Activated B cell treated with CpG ODN at 0.5 μM for 24 hours (primary cell): Measurements from ENCODE around the gene ZNF141. TPM values are rescaled to one million over a fixed set of nuclear protein-coding genes. Genes with fewer than 3 reads are reported as not detected.
A peak's percentile ranks its signal among the peaks of the same experiment; 100 is the strongest.

Experiments used
- ATAC-seq: fragments of 200-7000 bp; cut with Tn5 transposase; one replicate; pipeline ENCODE4 v1.10.0; 2021; ENCODE audit warnings: low read depth, mild to moderate bottlenecking, moderate library complexity
- CTCF ChIA-PET: fragments of 350-600 bp; sonication (Branson Sonifier 250); formaldehyde crosslinking; loops from one replicate; lab custom pipeline; 2021; ENCODE audit warnings: antibody characterized with exemption; lab: Charles Lee
- POLR2A ChIA-PET: fragments of 350-600 bp; sonication (Branson Sonifier 250); formaldehyde crosslinking; loops from one replicate; lab custom pipeline; 2021; ENCODE audit warnings: antibody characterized with exemption; lab: Charles Lee
- DNase-seq: peaks from one replicate; pipeline ENCODE4 v3.0.0; 2022
- H3K27ac Mint-ChIP-seq: one replicate; pipeline ENCODE4 v1.8.0; 2020; ENCODE audit warnings: mixed read lengths
- H3K27me3 Mint-ChIP-seq: one replicate; pipeline ENCODE4 v1.8.0; 2021; ENCODE audit warnings: mixed read lengths
- H3K36me3 Mint-ChIP-seq: one replicate; pipeline ENCODE4 v1.8.0; 2021; ENCODE audit warnings: low read depth, mixed read lengths
- H3K4me1 Mint-ChIP-seq: one replicate; pipeline ENCODE4 v1.8.0; 2021; ENCODE audit warnings: mixed read lengths
- H3K4me3 Mint-ChIP-seq: one replicate; pipeline ENCODE4 v1.8.0; 2020; ENCODE audit warnings: mild to moderate bottlenecking, mixed read lengths
- H3K9me3 Mint-ChIP-seq: one replicate; pipeline ENCODE4 v1.8.0; 2020; ENCODE audit warnings: mixed read lengths
- intact Hi-C: fragments of 100-400 bp; cut with micrococcal nuclease; formaldehyde crosslinking; loops from one replicate; pipeline ENCODE4 v1.15.1; 2024
- total RNA-seq: library from RNA; stranded (reverse); gene quantifications from 2 replicates; pipeline ENCODE4 v1.2.3, GENCODE V29; 2022
- TF ChIP-seq, protein P1 (sequence below): fragments of 200-600 bp; IDR thresholded peaks from one replicate; pipeline ENCODE4 v1.8.0; 2022; ENCODE audit warnings: antibody characterized with exemption, mild to moderate bottlenecking

ZNF141 gene
- total RNA-seq, 1 donor from 2014 or later, result 47.8 TPM

DNA sequence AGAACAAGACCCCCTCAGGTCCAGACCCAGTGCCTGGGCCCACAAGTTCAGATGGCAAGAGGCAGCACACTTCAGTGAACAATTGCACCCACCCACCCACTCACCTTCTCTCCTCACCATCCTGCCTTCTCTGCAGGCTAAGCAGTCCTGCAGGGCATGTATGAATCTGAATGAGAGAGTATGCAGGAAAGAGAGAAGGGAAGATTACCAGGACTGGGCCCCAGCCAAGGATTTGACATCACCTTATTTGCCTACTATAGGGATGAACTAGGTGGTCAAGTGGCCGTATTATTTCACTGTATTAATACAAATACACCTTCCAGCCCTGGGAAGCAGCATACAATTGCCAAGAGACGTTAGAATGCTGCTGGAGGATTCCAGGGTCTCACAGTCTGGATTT is 2.1 kb upstream of the ZNF141 start:
- ChIA-PET POLR2A (no interaction called here), CTCF (no interaction called here)
- peak overlapping the region; percentile 28 for H3K4me3 Mint-ChIP-seq
- H3K27me3 Mint-ChIP-seq, result no peaks in the 10 kb centered on the region
- H3K27ac Mint-ChIP-seq, result no peak overlapping the region
- H3K4me1 Mint-ChIP-seq, result peaks cover 36% of the 10 kb centered on the region
- TF ChIP-seq, protein P1, sequence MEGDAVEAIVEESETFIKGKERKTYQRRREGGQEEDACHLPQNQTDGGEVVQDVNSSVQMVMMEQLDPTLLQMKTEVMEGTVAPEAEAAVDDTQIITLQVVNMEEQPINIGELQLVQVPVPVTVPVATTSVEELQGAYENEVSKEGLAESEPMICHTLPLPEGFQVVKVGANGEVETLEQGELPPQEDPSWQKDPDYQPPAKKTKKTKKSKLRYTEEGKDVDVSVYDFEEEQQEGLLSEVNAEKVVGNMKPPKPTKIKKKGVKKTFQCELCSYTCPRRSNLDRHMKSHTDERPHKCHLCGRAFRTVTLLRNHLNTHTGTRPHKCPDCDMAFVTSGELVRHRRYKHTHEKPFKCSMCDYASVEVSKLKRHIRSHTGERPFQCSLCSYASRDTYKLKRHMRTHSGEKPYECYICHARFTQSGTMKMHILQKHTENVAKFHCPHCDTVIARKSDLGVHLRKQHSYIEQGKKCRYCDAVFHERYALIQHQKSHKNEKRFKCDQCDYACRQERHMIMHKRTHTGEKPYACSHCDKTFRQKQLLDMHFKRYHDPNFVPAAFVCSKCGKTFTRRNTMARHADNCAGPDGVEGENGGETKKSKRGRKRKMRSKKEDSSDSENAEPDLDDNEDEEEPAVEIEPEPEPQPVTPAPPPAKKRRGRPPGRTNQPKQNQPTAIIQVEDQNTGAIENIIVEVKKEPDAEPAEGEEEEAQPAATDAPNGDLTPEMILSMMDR, result no peak
- intact Hi-C loops, result loop anchor here (5.0 to 10.0 kb wide), 4 partner anchors 213 to 1349 kb away; partner anchors contain the start of genes FAM53A, IDUA and ZNF718
- DNase-seq (no peak), ATAC-seq (no peak)
- peaks cover 31% of the 10 kb centered on the region for H3K36me3 Mint-ChIP-seq
- peaks cover 8% of the 10 kb centered on the region for H3K9me3 Mint-ChIP-seq

DNA sequence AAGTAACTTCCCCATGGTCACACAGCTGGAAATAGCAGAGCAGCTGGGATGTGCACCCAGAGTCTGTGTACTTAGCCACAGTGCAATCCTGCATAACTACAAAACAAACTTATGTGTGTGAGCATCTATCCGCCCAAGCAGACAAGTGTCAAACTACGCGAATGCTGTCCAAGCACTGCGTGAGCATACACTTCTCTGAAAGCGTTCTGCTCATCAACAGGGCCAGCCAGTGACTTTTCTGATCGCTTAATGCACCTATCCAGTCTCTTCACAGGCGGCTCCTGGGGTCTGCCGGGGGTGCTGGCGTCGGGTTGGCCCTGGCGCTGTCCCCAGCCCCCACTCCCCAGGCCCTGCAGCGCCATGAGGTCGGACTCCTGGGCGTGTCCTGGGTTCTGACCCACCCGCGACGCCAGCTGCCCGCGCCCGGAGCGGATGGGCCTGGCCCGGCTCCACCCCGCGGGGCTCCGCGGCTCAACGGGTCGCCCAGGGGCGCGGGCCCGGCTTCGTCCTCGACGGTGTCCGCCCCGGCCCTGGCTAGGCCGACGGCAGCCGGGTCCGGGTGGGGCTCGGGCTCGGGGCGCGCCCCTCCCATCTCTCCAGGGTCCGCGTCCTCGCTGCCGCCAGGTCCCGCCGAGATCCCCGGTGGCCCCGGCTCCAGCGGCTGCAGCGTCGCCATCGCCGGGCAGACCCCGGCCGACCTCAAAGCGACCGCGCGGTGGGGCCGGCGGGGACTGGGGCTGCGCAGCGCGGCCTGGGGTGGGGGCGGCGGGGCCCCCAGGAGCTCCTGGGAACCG is 1.3 kb upstream of the ZNF141 start:
- Mint-ChIP-seq H3K27ac (peak overlapping the region; percentile 31), H3K4me3 (peak overlapping the region; percentile 100), H3K27me3 (no peaks in the 10 kb centered on the region), H3K4me1 (peaks cover 38% of the 10 kb centered on the region), H3K9me3 (peaks cover 10% of the 10 kb centered on the region), H3K36me3 (peaks cover 36% of the 10 kb centered on the region)
- DNase-seq (peak; percentile 29), ATAC-seq (no peak)
- ChIA-PET CTCF (no interaction called here), POLR2A (interaction anchor here (0.9 to 2.4 kb wide), 4 partner anchors 137 to 445 kb away, joined by 3 to 12 read pairs (median 5); partner anchors contain the start of gene ZNF718)
- TF ChIP-seq, protein P1, result no peak
- intact Hi-C loops, result loop anchor here (2.0 to 10.0 kb wide), 5 partner anchors 91 to 1349 kb away; partner anchors contain the start of genes FAM53A, IDUA and ZNF718

DNA sequence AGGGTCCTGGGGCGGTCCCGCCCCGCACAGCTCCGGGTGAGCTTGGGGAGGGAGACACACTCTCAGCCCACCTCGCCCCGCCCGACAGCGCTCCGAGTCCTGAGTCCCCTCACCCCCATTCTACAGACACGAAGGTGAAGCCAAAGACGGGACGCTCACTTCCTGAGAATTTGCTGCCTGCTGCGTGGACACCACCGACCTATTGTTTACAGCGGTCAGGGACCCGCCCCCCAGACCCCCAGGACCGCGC is 796 bp upstream of the ZNF141 start:
- peaks cover 38% of the 10 kb centered on the region for H3K4me1 Mint-ChIP-seq
- peak overlapping the region; percentile 100 for H3K4me3 Mint-ChIP-seq
- ATAC-seq, result peak; percentile 0
- peaks cover 41% of the 10 kb centered on the region for H3K36me3 Mint-ChIP-seq
- ChIA-PET CTCF (no interaction called here), POLR2A (interaction anchor here (0.9 to 2.4 kb wide), 4 partner anchors 137 to 445 kb away, joined by 3 to 12 read pairs (median 5); partner anchors contain the start of gene ZNF718)
- peaks cover 14% of the 10 kb centered on the region for H3K9me3 Mint-ChIP-seq
- no peaks in the 10 kb centered on the region for H3K27me3 Mint-ChIP-seq
- TF ChIP-seq, protein P1, result no peak
- intact Hi-C loops, result loop anchor here (1.0 to 10.0 kb wide), 10 partner anchors 31 to 1348 kb away; partner anchors contain the start of genes ATP5ME, FAM53A, IDUA and MYL5
- H3K27ac Mint-ChIP-seq, result peak overlapping the region; percentile 99
- no peak for DNase-seq

DNA sequence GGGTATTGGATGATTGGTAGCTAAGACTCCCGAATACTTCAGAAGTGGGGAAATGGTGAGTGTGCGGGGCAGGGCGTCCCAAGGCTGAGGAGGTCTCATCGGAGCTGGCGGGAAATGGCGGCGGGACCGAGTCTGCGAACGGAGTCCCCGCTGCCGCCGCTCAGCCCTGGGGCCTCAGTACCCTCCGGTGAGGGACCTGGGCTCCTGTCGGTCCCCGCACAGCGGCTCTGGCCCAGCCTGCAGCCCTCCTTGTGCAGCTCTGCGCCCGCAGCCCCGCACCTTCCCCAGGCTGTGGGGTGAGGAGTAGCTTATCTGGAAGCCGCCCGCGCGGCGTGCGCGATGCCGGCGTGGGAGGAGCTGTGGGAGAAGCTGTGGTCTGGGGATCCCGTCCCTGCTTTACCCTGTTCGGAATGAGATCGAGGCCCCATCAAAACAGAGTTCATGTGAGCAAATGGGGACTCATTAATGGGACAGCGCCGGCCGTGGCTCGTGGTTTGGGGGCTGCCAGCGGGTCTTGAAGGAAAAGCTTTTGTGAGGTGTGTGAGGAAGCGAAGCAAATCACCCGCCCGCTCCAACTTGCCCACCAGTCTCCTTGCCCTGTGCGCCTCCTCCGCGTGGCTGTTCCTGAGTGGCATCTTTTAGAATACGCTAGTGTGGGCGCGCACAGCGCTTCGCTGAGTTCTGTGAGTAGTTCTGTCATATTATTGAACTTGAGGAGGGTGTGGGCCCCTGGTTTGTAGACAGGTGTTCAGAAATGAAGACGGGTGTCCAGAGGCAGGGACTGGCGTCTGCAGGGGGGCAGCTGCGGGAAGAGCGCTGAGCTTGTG is 531 bp downstream of the ZNF141 start:
- intact Hi-C loops, result loop anchor here (1.0 to 10.0 kb wide), 10 partner anchors 32 to 1347 kb away; partner anchors contain the start of genes ATP5ME, FAM53A, IDUA and MYL5
- Mint-ChIP-seq H3K9me3 (peaks cover 19% of the 10 kb centered on the region), H3K27me3 (no peaks in the 10 kb centered on the region), H3K36me3 (peaks cover 54% of the 10 kb centered on the region), H3K4me3 (peak overlapping the region; percentile 100), H3K27ac (peak overlapping the region; percentile 99), H3K4me1 (peaks cover 38% of the 10 kb centered on the region)
- CTCF ChIA-PET, result no interaction called here
- POLR2A ChIA-PET, result interaction anchor here (0.7 to 2.4 kb wide), 6 partner anchors 8 to 443 kb away, joined by 3 to 12 read pairs (median 8); partner anchors contain the start of genes ATP5ME, MYL5 and ZNF718
- DNase-seq (no peak), ATAC-seq (peak; percentile 29)
- TF ChIP-seq, protein P1, result no peak
